Ishikawa (cell line): Measurements from ENCODE around the gene HNRNPL.

Source experiments
- CEBPB ChIP-seq: IDR thresholded peaks from 2 replicates; pipeline ENCODE4 v1.6.1; 2012
- EP300 ChIP-seq: IDR thresholded peaks from 2 replicates; pipeline ENCODE4 v1.6.1; 2012; ENCODE audit warnings: borderline replicate concordance
- TAF1 ChIP-seq: IDR thresholded peaks from 2 replicates; pipeline ENCODE4 v1.6.1; 2012; ENCODE audit warnings: low read depth, mild to moderate bottlenecking
- TEAD4 ChIP-seq: IDR thresholded peaks from 2 replicates; pipeline ENCODE4 v1.6.1; 2012
- YY1 ChIP-seq: IDR thresholded peaks from 2 replicates; pipeline ENCODE4 v1.6.1; 2012; ENCODE audit warnings: low read depth
- TF ChIP-seq, protein P1 (sequence below): IDR thresholded peaks from 2 replicates; pipeline ENCODE4 v1.6.1; 2012

DNA sequence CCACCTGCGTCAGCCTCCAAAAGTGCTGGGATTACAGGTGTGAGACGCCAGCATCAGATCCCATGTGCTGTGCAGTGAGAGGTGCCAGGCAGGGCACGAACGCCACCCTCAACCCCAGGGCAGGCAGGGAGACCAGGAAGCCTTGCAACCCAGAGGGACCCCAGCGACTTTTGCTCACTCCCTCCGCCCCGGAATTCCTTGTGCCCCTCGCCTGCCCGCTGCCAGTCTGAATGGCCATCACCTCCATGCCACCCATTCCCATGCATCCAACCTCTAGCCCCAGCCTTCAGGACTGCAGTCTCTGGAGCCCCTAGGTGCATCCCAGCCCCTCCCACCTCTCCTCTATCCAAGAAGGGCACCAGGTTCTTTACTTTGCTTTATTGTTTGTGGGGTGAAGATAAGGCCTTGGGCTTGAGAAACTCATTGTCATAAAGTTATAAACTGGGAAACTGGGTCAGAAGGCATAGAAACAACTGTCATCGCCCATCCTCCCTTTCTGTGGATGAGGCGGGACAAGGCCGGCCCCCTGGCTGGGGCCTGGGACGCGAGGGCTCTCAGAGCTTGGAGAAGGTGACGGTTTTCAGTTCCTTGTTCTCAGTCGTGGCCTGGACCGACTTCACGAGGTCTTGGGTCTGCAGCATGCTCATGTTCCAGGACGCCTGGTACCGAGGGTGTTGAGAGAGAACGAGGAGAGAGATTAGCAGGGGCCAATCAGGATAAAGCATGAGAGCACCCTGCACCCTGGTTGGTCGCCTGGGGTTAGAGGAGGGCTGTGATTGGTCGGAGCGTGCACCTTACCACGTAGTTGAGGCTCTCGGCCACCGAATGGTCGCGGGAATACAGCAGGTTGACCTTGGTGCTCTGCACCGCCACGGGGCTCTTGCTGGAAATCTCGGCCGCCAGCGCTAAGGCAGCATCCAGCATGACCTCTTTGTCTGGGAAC, 34.5 kb downstream of the HNRNPL start:
- TF ChIP-seq TEAD4 (no peak), TAF1 (no peak), CEBPB (no peak), YY1 (no peak), EP300 (no peak)
- TF ChIP-seq, protein P1, sequence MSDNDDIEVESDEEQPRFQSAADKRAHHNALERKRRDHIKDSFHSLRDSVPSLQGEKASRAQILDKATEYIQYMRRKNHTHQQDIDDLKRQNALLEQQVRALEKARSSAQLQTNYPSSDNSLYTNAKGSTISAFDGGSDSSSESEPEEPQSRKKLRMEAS, result no peak
